GM23338 (cell line): Measurements from ENCODE around the gene AGAP1. TPM values are rescaled to one million over a fixed set of nuclear protein-coding genes. Genes with fewer than 3 reads are reported as not detected.

Source experiments
- ATAC-seq: fragments of 200-7000 bp; cut with Tn5 transposase; 3 replicates; pipeline ENCODE4 v1.9.1; 2020
- DNase-seq: peaks from one replicate; pipeline ENCODE4 v3.0.0-alpha.2; 2015; ENCODE audit warnings: low spot score
- H2AFZ ChIP-seq: fragments of 200-600 bp; sonication (generic); 2 replicates; pipeline ENCODE4 v1.8.0; 2016; ENCODE audit warnings: antibody characterized with exemption, mild to moderate bottlenecking, moderate library complexity
- H3F3A ChIP-seq: fragments of 200-600 bp; sonication (generic); replicated peaks from 2 replicates; pipeline ENCODE4 v1.8.0; 2017; ENCODE audit warnings: antibody characterized with exemption, mixed run types, low read depth
- H3K27ac ChIP-seq: fragments of 200-600 bp; sonication (generic); 2 replicates; pipeline ENCODE4 v1.6.1; 2016; ENCODE audit warnings: low read depth
- H3K27me3 ChIP-seq: fragments of 200-600 bp; sonication (generic); 2 replicates; pipeline ENCODE4 v1.8.0; 2016; ENCODE audit warnings: mild to moderate bottlenecking, mixed run types, moderate library complexity; ENCODE audit not compliant: insufficient read depth
- H3K36me3 ChIP-seq: fragments of 200-600 bp; sonication (generic); 2 replicates; pipeline ENCODE4 v1.8.0; 2016; ENCODE audit warnings: mild to moderate bottlenecking; ENCODE audit not compliant: insufficient read depth
- H3K4me1 ChIP-seq: fragments of 200-600 bp; sonication (generic); 2 replicates; pipeline ENCODE4 v1.8.0; 2016; ENCODE audit warnings: mild to moderate bottlenecking, moderate library complexity; ENCODE audit not compliant: insufficient read depth
- H3K4me2 ChIP-seq: fragments of 200-600 bp; sonication (generic); 2 replicates; pipeline ENCODE4 v1.7.1; 2017; ENCODE audit warnings: mixed run types
- H3K4me3 ChIP-seq: fragments of 200-600 bp; sonication (generic); 2 replicates; pipeline ENCODE4 v1.6.1; 2016; ENCODE audit warnings: mixed run types
- H3K79me2 ChIP-seq: fragments of 200-600 bp; sonication (generic); replicated peaks from 2 replicates; pipeline ENCODE4 v1.8.0; 2017; ENCODE audit warnings: mild to moderate bottlenecking; ENCODE audit not compliant: insufficient read depth
- H3K9me2 ChIP-seq: fragments of 200-600 bp; sonication (generic); 2 replicates; pipeline ENCODE4 v1.8.0; 2017; ENCODE audit not compliant: insufficient read depth
- H4K20me1 ChIP-seq: fragments of 200-600 bp; sonication (generic); replicated peaks from 2 replicates; pipeline ENCODE4 v1.8.0; 2017; ENCODE audit warnings: mild to moderate bottlenecking; ENCODE audit not compliant: insufficient read depth
- H3K27ac Mint-ChIP-seq: 2 replicates; pipeline ENCODE4 v1.8.0; 2020; ENCODE audit warnings: inconsistent platforms, mild to moderate bottlenecking, moderate library complexity, mixed read lengths
- H3K27me3 Mint-ChIP-seq: 3 replicates; pipeline ENCODE4 v1.8.0; 2022; ENCODE audit warnings: low read depth, mild to moderate bottlenecking, moderate library complexity, mixed read lengths, inconsistent platforms; ENCODE audit not compliant: insufficient read depth, poor library complexity
- H3K36me3 Mint-ChIP-seq: 3 replicates; pipeline ENCODE4 v1.8.0; 2021; ENCODE audit warnings: low read depth, mild to moderate bottlenecking, inconsistent platforms, moderate library complexity, mixed read lengths
- H3K4me1 Mint-ChIP-seq: 3 replicates; pipeline ENCODE4 v1.8.0; 2020; ENCODE audit warnings: mild to moderate bottlenecking, inconsistent platforms, mixed read lengths
- H3K4me3 Mint-ChIP-seq: 3 replicates; pipeline ENCODE4 v1.8.0; 2021; ENCODE audit warnings: moderate library complexity, mild to moderate bottlenecking, inconsistent platforms, mixed read lengths
- H3K9me3 Mint-ChIP-seq: 3 replicates; pipeline ENCODE4 v1.8.0; 2020; ENCODE audit warnings: moderate library complexity, mild to moderate bottlenecking, inconsistent platforms, mixed read lengths
- CREB1 ChIP-seq: fragments of 250-450 bp; sonication (Bioruptor Pico); IDR thresholded peaks from 2 replicates; pipeline ENCODE4 v1.5.0; 2020; ENCODE audit warnings: low read depth, mild to moderate bottlenecking, moderate library complexity
- EZH2 ChIP-seq: fragments of 200-600 bp; sonication (generic); IDR thresholded peaks from one replicate; pipeline ENCODE4 v1.8.0; 2017; ENCODE audit warnings: antibody characterized with exemption, mild to moderate bottlenecking, low read depth; ENCODE audit not compliant: unreplicated experiment
- EZH2phosphoT487 ChIP-seq: fragments of 200-600 bp; sonication (generic); IDR thresholded peaks from one replicate; pipeline ENCODE4 v1.8.1; 2018; ENCODE audit warnings: antibody characterized with exemption; ENCODE audit not compliant: unreplicated experiment
- POLR2AphosphoS5 ChIP-seq: IDR thresholded peaks from 2 replicates; pipeline ENCODE4 v1.6.1; 2016; ENCODE audit warnings: antibody characterized with exemption, low read depth
- STAT1 ChIP-seq: IDR thresholded peaks from one replicate; pipeline ENCODE4 v1.6.1; 2016; ENCODE audit warnings: antibody characterized with exemption; ENCODE audit not compliant: unreplicated experiment
- ZNF114 ChIP-seq: fragments of 250-450 bp; sonication (Bioruptor Pico); IDR thresholded peaks from 2 replicates; pipeline ENCODE4 v1.5.0; 2020; ENCODE audit warnings: mild to moderate bottlenecking, moderate library complexity
- ZNF331 ChIP-seq: fragments of 250-450 bp; sonication (Bioruptor Pico); IDR thresholded peaks from 2 replicates; pipeline ENCODE4 v1.5.0; 2020; ENCODE audit warnings: low read depth, mild to moderate bottlenecking, moderate library complexity
- polyA plus RNA-seq: library from polyadenylated mRNA; unstranded; fragments of >200 nt; fragmentation: Nextera tagmentation; extraction: Ambion mirVana; gene quantifications from 2 replicates; pipeline ENCODE4 v1.2.1, GENCODE V29; 2016
- total RNA-seq: library from RNA; depleted of rRNA; stranded (reverse); fragments of >200 nt; shearing (Covaris generic); gene quantifications from 2 replicates; pipeline ENCODE4 v1.2.3, GENCODE V29; 2014
- TF ChIP-seq, protein P1 (sequence below): IDR thresholded peaks from one replicate; pipeline ENCODE4 v1.6.1; 2018; ENCODE audit warnings: antibody characterized with exemption; ENCODE audit not compliant: unreplicated experiment
- TF ChIP-seq, protein P2 (sequence below): IDR thresholded peaks from 2 replicates; pipeline ENCODE4 v1.6.1; 2016; ENCODE audit warnings: antibody characterized with exemption
- TF ChIP-seq, protein P3 (sequence below), 2 experiments: fragments of 200-600 bp in 1 of 2; sonication (generic) in 1 of 2; conservative IDR thresholded peaks; 2 replicates each; pipeline versions ENCODE4 v1.5.1 to v1.6.1; 2016 to 2017; ENCODE audit warnings: antibody characterized with exemption in 2 of 2, low read depth in 2 of 2, mild to moderate bottlenecking in 2 of 2, moderate library complexity in 1 of 2
- TF ChIP-seq, protein P4 (sequence below): fragments of 250-450 bp; sonication (Bioruptor Pico); IDR thresholded peaks from 2 replicates; pipeline ENCODE4 v1.5.0; 2020; ENCODE audit warnings: mild to moderate bottlenecking, moderate library complexity

AGAP1 gene
- total and polyA plus RNA-seq, 2 experiments from 2014 or later: 13.3 to 27.9 TPM

DNA sequence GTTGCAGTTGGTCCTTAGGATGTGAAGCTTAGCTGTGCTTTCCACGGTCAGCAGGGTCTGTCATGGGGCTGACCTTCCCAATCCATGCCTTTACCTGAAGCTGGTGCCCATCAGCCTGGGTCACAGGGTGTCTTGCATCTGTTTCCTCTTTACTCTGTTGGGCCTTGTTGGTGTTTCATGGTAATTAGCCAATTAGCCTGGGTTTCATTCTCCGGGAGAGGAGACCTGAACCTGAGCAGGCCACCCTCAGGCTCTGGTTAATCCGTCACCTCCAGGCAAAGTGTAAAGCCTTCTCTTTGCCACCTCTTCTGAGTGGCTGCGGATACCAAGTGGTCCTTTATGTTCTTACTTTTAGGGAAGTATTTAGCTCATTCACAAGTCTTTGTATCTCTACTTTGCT, 534.2 kb downstream of the AGAP1 start:
- Histone ChIP-seq H4K20me1 (no peaks in the 10 kb centered on the region), H3K9me2 (no peaks in the 10 kb centered on the region; the same call in 1 of the 2 replicates), H3K4me2 (no peak overlapping the region), H3K27ac (no peak overlapping the region), H3K27me3 (no peaks in the 10 kb centered on the region), H3K4me3 (no peak overlapping the region), H2AFZ (no peak overlapping the region), H3K4me1 (no peaks in the 10 kb centered on the region; the same call in 1 of the 2 replicates), H3F3A (no peaks in the 10 kb centered on the region), H3K36me3 (peaks cover 4% of the 10 kb centered on the region; the same call in 1 of the 2 replicates), H3K79me2 (no peaks in the 10 kb centered on the region)
- H3K4me3 Mint-ChIP-seq: no peak overlapping the region
- H3K27me3 Mint-ChIP-seq: peaks cover 3% of the 10 kb centered on the region
- H3K9me3 Mint-ChIP-seq: no peaks in the 10 kb centered on the region; the same call in 2 of the 3 replicates
- TF ChIP-seq EZH2 (no peak), CREB1 (no peak), POLR2AphosphoS5 (no peak), ZNF114 (no peak), ZNF331 (no peak), EZH2phosphoT487 (no peak), STAT1 (no peak)
- TF ChIP-seq, protein P1, sequence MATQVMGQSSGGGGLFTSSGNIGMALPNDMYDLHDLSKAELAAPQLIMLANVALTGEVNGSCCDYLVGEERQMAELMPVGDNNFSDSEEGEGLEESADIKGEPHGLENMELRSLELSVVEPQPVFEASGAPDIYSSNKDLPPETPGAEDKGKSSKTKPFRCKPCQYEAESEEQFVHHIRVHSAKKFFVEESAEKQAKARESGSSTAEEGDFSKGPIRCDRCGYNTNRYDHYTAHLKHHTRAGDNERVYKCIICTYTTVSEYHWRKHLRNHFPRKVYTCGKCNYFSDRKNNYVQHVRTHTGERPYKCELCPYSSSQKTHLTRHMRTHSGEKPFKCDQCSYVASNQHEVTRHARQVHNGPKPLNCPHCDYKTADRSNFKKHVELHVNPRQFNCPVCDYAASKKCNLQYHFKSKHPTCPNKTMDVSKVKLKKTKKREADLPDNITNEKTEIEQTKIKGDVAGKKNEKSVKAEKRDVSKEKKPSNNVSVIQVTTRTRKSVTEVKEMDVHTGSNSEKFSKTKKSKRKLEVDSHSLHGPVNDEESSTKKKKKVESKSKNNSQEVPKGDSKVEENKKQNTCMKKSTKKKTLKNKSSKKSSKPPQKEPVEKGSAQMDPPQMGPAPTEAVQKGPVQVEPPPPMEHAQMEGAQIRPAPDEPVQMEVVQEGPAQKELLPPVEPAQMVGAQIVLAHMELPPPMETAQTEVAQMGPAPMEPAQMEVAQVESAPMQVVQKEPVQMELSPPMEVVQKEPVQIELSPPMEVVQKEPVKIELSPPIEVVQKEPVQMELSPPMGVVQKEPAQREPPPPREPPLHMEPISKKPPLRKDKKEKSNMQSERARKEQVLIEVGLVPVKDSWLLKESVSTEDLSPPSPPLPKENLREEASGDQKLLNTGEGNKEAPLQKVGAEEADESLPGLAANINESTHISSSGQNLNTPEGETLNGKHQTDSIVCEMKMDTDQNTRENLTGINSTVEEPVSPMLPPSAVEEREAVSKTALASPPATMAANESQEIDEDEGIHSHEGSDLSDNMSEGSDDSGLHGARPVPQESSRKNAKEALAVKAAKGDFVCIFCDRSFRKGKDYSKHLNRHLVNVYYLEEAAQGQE: no peak
- TF ChIP-seq, protein P2, sequence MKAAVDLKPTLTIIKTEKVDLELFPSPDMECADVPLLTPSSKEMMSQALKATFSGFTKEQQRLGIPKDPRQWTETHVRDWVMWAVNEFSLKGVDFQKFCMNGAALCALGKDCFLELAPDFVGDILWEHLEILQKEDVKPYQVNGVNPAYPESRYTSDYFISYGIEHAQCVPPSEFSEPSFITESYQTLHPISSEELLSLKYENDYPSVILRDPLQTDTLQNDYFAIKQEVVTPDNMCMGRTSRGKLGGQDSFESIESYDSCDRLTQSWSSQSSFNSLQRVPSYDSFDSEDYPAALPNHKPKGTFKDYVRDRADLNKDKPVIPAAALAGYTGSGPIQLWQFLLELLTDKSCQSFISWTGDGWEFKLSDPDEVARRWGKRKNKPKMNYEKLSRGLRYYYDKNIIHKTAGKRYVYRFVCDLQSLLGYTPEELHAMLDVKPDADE: no peak
- TF ChIP-seq, protein P3, sequence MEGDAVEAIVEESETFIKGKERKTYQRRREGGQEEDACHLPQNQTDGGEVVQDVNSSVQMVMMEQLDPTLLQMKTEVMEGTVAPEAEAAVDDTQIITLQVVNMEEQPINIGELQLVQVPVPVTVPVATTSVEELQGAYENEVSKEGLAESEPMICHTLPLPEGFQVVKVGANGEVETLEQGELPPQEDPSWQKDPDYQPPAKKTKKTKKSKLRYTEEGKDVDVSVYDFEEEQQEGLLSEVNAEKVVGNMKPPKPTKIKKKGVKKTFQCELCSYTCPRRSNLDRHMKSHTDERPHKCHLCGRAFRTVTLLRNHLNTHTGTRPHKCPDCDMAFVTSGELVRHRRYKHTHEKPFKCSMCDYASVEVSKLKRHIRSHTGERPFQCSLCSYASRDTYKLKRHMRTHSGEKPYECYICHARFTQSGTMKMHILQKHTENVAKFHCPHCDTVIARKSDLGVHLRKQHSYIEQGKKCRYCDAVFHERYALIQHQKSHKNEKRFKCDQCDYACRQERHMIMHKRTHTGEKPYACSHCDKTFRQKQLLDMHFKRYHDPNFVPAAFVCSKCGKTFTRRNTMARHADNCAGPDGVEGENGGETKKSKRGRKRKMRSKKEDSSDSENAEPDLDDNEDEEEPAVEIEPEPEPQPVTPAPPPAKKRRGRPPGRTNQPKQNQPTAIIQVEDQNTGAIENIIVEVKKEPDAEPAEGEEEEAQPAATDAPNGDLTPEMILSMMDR (conservative IDR thresholded peaks at IDR 0.05; ENCODE audit: low read depth in 2 of 2): no peak
- TF ChIP-seq, protein P4, sequence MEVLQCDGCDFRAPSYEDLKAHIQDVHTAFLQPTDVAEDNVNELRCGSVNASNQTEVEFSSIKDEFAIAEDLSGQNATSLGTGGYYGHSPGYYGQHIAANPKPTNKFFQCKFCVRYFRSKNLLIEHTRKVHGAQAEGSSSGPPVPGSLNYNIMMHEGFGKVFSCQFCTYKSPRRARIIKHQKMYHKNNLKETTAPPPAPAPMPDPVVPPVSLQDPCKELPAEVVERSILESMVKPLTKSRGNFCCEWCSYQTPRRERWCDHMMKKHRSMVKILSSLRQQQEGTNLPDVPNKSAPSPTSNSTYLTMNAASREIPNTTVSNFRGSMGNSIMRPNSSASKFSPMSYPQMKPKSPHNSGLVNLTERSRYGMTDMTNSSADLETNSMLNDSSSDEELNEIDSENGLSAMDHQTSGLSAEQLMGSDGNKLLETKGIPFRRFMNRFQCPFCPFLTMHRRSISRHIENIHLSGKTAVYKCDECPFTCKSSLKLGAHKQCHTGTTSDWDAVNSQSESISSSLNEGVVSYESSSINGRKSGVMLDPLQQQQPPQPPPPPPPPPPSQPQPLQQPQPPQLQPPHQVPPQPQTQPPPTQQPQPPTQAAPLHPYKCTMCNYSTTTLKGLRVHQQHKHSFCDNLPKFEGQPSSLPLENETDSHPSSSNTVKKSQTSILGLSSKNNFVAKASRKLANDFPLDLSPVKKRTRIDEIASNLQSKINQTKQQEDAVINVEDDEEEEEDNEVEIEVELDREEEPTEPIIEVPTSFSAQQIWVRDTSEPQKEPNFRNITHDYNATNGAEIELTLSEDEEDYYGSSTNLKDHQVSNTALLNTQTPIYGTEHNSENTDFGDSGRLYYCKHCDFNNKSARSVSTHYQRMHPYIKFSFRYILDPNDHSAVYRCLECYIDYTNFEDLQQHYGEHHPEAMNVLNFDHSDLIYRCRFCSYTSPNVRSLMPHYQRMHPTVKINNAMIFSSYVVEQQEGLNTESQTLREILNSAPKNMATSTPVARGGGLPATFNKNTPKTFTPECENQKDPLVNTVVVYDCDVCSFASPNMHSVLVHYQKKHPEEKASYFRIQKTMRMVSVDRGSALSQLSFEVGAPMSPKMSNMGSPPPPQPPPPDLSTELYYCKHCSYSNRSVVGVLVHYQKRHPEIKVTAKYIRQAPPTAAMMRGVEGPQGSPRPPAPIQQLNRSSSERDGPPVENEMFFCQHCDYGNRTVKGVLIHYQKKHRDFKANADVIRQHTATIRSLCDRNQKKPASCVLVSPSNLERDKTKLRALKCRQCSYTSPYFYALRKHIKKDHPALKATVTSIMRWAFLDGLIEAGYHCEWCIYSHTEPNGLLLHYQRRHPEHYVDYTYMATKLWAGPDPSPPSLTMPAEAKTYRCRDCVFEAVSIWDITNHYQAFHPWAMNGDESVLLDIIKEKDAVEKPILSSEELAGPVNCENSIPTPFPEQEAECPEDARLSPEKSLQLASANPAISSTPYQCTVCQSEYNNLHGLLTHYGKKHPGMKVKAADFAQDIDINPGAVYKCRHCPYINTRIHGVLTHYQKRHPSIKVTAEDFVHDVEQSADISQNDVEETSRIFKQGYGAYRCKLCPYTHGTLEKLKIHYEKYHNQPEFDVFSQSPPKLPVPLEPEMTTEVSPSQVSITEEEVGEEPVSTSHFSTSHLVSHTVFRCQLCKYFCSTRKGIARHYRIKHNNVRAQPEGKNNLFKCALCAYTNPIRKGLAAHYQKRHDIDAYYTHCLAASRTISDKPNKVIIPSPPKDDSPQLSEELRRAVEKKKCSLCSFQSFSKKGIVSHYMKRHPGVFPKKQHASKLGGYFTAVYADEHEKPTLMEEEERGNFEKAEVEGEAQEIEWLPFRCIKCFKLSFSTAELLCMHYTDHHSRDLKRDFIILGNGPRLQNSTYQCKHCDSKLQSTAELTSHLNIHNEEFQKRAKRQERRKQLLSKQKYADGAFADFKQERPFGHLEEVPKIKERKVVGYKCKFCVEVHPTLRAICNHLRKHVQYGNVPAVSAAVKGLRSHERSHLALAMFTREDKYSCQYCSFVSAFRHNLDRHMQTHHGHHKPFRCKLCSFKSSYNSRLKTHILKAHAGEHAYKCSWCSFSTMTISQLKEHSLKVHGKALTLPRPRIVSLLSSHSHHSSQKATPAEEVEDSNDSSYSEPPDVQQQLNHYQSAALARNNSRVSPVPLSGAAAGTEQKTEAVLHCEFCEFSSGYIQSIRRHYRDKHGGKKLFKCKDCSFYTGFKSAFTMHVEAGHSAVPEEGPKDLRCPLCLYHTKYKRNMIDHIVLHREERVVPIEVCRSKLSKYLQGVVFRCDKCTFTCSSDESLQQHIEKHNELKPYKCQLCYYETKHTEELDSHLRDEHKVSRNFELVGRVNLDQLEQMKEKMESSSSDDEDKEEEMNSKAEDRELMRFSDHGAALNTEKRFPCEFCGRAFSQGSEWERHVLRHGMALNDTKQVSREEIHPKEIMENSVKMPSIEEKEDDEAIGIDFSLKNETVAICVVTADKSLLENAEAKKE: no peak
- no peak for DNase-seq
- peaks cover 13% of the 10 kb centered on the region for H3K36me3 Mint-ChIP-seq
- ATAC-seq: no peak
- no peak overlapping the region for H3K27ac Mint-ChIP-seq
- peaks cover 8% of the 10 kb centered on the region for H3K4me1 Mint-ChIP-seq
